GM12875 (cell line): Measurements from ENCODE around the gene HAO2.

Source experiments
- H3K4me3 ChIP-seq: one replicate; pipeline ENCODE4 v1.5.1; 2011; ENCODE audit warnings: low read depth, low read length, control low read depth
- CTCF ChIP-seq: IDR thresholded peaks from 2 replicates; pipeline ENCODE4 v1.5.1; 2011; ENCODE audit warnings: low read depth, mild to moderate bottlenecking, control low read depth, inconsistent platforms, low read length, moderate library complexity, borderline replicate concordance; ENCODE audit not compliant: insufficient read depth

HAO2 gene

GRCh38 chr1:119379117-119379516, 10.5 kb downstream of the HAO2 start:
- TF ChIP-seq CTCF = no peak
- no peak overlapping the region for H3K4me3 ChIP-seq

DNA sequence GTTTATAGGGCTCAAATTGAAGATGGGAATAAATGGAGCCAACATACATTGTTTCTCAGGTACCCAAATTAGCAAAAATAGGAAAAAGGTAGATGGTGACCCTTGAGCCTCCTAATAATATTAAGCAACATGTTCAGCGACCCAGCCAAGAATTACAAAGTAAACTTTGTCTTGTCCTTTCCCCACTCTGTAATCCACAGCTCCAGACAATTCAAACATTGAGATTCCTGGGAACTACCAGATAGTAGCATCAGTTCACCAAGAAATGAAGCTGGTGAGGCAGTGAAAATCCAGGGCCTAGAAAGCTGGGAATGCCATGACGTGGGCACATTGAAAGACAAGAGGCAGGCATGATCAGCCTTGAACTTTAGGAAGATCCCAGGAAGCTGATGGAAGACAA, 11.7 kb downstream of the HAO2 start:
- TF ChIP-seq CTCF = no peak
- H3K4me3 ChIP-seq = no peak overlapping the region

GRCh38 chr1:119380983-119381662, 12.5 kb downstream of the HAO2 start:
- TF ChIP-seq CTCF = no peak

DNA sequence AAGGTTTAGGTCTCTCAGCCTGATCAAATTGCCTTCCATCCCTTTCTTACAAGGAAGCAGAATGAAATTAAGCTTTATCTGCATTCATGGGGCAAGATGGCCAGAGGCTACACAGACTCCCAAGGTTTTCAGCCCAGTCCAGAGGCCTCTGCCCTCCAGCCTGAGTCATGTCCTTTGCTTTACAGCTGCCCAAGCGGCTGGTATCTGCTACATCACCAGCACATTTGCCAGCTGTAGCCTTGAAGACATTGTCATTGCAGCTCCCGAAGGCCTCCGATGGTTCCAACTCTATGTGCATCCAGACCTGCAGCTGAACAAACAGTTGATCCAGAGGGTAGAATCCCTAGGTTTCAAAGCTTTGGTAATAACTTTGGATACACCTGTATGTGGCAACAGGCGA, 16.0 kb downstream of the HAO2 start:
- H3K4me3 ChIP-seq = no peak overlapping the region
- TF ChIP-seq CTCF = no peak

More at GRCh38 chr1:119380983-119381662, 12.5 kb downstream of the HAO2 start:
- no peak overlapping the region for H3K4me3 ChIP-seq

- no peak for TF ChIP-seq CTCF
- no peak overlapping the region for H3K4me3 ChIP-seq
Observed at GRCh38 chr1:119385650-119386049, 17.1 kb downstream of the HAO2 start.

DNA sequence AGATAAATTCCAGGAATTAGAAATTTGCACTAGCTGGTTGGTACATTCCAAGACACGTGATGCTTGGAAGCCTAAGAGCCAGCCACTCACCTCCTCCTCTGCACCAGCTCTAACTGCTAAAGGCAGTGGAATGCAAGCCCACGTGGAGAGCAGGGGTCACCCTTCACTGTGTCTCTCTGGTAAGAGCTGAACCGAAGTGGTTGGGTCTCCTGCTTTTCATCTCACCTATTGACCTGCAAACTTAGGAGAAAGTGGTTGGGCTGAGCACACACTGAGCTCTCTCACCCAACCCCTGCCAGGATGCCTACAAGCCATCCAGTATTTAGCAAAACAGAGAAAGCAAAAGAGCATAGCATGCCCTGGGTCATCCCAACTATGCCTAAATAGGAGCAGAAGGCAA, 19.3 kb downstream of the HAO2 start:
- no peak for TF ChIP-seq CTCF
- no peak overlapping the region for H3K4me3 ChIP-seq

GRCh38 chr1:119388450-119388849, 19.9 kb downstream of the HAO2 start:
- H3K4me3 ChIP-seq = no peak overlapping the region
- no peak for TF ChIP-seq CTCF
